Inferior parietal cortex (tissue), 1 donor: ENCODE data around the gene DDX20.

Experiments used
- DNase-seq: peaks from one replicate; pipeline ENCODE4 v3.0.0-alpha.2; 2016; ENCODE audit errors: extremely low spot score

The DDX20 gene, protein sequence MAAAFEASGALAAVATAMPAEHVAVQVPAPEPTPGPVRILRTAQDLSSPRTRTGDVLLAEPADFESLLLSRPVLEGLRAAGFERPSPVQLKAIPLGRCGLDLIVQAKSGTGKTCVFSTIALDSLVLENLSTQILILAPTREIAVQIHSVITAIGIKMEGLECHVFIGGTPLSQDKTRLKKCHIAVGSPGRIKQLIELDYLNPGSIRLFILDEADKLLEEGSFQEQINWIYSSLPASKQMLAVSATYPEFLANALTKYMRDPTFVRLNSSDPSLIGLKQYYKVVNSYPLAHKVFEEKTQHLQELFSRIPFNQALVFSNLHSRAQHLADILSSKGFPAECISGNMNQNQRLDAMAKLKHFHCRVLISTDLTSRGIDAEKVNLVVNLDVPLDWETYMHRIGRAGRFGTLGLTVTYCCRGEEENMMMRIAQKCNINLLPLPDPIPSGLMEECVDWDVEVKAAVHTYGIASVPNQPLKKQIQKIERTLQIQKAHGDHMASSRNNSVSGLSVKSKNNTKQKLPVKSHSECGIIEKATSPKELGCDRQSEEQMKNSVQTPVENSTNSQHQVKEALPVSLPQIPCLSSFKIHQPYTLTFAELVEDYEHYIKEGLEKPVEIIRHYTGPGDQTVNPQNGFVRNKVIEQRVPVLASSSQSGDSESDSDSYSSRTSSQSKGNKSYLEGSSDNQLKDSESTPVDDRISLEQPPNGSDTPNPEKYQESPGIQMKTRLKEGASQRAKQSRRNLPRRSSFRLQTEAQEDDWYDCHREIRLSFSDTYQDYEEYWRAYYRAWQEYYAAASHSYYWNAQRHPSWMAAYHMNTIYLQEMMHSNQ

DNA sequence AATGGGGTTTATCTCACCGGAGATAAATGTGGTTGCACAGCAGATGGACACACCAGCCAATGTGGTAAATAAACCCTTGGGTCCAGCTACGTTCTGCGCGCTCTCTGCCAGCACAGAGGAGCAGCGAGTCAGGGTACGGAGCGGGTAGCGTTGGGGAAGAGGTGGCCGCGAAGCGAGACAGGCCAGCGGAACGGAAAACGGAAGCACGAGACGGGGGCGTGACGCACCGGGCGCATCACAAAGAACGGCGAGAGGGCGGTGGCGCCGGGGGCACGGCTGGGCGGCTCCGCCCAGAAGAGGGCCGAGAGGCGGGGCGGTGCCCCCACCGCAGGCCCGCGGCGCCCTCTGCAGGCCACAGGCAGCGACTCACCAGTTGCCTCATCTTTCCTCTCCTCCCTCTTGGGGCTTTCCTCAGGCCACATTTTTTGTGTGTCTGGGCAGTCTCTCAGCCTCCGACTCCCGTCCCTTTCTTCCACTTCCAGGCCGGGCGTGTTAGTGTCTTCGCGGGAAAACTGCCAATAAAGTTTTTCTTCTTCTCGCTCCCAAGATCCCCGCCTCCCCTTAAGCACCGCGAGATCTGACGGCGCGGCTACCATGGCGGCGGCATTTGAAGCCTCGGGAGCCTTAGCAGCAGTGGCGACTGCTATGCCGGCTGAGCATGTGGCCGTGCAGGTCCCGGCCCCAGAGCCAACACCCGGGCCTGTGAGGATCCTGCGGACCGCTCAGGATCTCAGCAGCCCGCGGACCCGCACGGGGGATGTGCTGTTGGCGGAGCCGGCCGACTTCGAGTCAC lies at the start of gene DDX20:
Gene DDX20, plus strand, starts transcription at position 571 of the 793 bp plus-strand sequence. Its CDS starts 24 bp downstream, at position 595.
- peak; percentile 91 for DNase-seq

DNA sequence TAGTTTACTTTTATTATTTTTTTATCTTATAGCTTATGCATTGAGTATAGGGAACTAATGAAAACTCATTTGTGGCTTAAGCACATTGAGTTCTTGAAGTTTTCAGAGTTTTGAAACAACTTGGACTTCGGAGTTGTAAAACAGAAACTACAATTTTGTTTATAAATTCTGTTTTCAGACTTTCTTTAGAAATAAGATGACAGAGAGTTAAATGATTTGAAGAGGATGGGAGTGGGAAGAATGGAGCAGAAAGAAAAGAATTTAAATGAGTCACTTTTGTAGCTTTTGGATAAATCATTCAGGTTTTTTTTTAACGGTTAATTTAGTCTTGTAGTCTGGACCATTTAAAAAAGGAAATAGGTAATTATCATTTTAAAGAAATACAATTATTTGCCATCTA lies 48.8 kb upstream of the DDX20 start:
- no peak for DNase-seq

DNA sequence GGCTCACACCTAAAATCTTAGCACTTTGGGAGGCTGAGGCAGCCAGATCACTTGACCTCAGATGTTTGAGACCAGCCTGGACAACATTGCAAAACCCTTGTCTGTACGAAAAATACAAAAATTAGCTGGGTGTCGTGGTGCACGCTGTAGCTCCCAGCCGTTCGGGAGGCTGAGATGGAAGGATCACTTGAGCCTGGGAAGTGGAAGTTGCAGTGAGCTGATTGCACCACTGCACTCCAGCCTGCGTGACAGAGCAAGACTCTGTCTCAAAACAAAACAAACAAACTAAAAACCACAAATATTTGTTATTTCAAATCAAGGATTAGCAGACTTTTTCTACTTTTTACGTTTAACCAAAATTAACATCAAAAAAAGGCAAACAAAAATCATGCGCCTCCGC lies 47.8 kb upstream of the DDX20 start:
- no peak for DNase-seq

DNA sequence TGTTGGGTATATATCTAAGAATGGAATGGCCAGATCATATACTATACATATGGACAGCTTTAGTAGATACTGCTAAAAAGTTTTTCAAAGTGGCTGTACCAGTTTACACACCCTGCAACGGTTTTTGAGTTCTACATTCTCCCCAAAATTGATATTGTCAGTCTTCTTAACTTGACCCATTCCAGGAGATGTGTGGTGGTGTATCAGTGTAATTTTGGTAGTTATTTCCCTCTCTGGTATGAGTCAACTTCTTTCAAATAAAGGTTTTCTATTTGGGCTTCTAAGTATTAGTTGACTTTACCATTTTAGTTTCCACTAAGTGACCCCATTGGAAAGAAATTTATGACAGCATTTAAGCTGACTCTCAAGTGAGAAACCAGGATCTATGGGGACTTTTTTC lies 45.7 kb upstream of the DDX20 start:
- DNase-seq = no peak

DNA sequence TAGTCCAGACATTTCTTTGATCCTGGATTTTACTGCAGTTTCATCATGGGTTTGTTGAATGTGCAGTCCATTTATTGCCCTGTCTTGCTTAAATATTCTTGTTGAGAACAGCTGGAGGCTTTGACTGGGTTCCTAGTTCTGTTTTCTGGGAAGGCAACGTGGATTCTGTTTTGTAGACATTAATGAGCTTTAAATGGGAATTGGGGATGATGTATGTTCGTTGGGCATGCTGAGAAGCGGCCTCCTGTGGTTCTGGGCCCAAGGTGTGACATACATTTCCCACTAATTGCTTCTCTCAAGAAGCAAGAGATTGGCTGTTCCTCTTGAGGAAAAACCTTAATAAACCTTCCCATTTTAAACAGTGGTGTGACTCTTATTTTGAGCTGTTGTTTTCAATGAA lies 39.4 kb upstream of the DDX20 start:
- no peak for DNase-seq

DNA sequence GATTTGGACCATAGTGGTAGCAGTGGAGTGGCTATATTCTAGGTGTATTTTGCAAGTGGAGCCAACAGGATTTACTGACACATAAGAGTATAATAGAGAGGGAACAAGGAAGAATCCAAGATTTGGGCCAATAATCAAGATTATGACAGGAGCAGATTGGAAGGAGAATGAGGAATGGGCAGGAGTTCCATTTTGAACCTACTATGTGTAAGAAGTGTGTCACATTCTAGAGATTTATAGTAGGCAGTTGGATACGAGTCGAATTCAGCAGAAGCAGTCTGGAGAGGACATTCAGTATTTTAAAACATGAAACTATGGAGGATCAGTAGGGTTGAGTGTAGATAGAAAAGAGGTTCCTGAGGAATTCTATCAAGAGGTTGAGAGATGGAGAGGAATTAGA lies 38.3 kb upstream of the DDX20 start:
- DNase-seq = no peak

DNA sequence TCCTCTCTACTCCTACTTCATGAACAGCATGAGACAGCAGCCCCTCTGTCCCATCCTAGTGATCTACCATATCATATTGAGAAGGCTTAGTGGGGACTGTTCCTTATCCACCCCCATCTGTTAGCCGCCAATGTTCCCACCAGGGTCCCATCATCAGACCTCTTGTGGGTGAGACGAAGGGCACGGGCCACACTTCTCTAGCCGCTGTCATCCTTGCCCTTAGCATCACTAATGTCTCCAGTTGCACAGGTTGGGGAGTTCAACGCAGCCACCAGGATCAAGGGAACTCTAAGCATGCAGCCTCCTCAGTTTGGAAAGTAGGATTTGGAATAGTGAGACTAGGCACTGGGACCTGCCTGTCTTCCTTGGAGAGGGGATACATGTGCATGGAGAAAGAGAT lies 36.6 kb upstream of the DDX20 start:
- DNase-seq = no peak

DNA sequence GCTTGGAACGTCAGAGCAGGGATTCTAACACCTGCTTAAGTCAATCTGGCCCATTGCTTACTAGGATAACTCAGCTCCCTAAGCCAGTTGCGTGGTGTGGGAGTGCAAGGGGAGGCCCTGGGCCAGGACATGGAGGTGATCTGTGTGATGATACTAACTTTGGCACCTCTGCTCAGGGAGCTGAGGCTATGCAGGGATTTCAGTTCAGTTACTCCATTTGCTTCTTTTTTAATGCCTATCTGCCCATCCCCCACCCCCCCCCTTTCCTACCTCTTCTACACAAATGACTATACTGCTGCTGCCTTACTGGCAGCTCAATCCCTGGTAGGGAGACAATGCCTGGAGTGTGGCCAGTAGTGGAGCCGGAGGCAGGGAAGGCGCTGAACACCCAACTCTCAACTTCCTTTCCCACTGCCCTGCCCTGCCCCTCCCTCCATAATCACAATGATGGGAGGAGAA lies 36.0 kb upstream of the DDX20 start:
- no peak for DNase-seq

DNA sequence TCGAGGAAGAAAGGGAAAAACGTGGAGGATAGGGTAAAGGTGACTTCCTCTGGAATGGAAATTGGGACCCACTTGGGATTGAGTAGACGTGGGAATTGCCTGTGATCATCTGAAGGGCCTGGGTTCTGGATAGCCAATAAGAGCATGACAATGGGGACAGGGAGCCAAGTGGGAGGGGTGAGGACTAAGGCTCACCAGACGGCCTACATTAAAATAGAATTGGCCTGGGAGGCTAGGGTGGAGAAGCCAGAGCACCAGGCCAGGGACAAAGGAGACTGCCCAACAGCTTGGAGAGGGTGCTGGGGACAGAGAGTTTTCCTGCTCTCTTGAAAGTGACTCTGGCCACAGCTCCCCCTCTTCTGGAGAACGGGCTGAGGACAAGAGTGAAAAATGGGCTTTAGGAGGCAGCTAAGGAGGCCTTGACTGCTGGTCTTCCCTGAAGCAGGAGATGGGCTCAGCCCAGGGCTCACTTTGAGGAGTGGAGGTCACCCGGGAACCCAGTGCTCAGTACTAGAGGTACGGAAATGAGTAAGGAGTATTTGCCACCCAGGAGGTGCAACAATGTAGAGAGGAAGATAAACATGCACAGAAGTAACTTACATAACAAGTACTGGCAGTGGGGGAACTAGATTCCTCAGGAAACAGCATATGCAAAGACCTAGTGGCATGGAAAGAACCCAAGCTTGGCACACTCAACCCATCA lies 35.3 kb upstream of the DDX20 start:
- no peak for DNase-seq

DNA sequence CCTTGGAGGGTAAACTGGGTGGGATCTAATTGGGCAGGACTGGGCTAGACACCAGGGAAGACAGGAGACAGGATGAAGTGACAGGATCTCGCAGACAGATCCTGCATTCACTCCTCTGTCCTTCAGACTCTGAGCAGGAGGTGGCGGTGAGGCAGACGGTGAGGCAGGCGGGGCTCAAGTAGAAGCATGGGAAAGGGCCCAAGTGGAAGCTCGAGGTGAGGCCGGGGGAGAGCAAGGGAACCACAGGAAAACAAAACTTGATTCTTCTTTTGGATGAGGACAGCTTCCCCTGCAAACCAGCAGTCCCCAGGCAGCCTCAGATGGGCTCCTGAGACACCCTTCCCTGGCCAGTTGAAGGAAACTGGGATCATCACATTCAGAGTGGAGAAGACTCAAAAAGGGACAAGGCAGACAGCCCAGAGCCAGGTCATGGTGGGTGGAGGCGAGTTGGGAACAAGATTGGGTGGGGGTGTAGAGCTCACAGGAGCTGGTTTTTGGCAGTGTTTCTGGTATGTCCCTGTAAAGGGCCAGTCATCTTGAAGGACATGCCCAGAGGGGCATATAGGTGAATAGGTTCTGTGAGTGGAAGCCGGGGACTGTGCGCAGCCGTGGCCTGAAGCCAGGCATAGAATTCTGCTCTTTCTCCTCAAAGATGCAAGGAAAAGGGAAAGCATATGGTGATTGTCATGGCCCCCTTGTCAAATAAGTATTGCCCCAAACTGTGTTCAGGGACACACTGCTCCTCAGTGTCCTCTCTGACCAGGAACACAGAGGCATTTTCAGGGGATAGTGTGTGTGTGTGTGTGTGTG lies 34.5 kb upstream of the DDX20 start:
- no peak for DNase-seq

DNA sequence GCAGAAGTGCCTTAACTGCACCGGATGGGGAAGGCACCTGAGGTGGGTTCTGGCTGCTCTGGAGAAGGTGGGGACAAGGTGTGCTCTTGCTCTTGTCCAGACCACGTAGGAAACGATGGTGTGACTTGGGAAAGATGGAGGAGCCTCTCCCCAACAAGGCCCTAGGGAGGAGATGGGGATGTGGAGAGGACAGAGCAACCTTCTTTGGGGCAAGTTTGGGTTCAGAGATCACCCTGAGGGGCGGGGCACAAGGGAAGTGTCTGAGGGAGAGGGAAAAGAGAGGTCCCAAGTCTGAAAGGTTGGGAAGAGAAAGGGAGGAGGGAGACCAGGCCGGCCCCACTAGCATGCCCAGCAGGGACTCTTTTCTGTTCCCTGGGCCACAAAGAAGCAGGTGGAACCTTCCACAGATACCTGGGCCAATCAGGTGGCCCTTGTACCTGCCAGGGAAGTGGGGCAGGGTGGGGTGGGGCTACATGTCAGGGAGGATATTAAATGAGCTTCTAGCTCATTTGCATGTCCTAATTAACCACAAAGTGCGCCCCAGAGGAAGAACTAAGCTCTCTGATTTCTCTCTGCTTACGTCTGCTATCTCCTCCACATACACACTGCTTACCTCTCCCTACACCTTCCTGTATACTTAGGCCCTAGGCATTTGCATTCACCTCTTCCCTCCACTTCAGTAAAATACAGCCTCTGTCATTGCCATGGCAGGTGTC lies 32.5 kb upstream of the DDX20 start:
- DNase-seq = no peak

DNA sequence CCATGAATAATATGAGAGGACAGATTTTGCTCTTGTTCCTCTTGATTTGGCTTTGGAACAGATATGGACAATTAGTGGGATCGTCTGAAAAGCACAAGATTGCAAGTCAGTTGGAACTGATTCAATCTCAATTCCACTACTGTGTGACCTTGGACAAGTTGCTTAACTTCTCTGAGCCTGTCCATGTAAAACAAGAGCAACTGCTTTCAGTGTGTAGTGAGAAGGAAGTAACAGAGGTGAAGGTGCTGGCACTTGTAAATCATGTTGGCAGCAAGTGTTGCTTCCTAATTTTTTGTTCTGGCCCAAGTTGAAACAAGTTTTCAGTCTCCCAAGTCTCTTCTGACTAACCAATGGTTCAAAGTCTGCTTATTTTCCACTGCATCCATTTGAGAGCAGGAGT lies 31.8 kb upstream of the DDX20 start:
- no peak for DNase-seq

DNA sequence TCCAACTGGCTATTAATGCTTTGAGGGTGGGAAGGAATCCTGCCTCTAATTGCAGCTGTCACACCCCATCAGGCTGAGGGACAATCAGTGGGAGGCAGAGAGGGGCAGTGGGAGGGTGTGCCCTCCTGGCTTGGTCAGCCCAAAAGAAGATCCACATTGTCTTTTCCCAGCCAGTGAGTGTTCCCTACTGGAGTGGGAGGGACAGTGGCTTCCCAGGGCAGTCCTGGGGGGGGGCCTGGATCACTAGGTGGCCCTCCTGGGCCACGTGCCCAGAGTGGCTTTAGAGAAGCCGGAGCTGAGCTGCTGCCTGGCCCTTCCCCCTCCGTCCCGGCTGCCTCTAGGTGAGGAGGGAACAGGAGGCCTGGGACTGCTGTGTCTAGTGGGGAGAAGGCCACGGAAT lies 30.5 kb upstream of the DDX20 start:
- no peak for DNase-seq

DNA sequence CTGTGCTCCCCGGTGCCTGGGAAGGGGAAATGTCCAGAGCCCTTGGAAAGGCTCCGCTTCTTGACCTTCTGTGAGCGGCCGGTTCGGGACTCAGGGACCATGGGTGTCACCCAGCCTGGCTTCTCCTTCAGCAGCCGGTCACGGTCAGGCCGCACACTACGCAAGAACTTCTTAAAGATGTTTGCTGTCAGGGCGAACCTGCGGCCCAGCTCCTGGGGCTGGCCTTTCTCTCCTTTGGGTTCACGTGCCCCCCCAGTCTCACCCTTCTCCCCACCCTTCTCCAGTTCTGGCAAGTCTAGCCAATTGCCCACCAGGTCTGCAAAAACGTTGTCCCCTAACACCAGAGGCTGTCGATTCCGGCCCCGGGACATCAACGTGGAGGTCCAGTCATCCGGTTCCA lies 28.6 kb upstream of the DDX20 start:
- DNase-seq = no peak

DNA sequence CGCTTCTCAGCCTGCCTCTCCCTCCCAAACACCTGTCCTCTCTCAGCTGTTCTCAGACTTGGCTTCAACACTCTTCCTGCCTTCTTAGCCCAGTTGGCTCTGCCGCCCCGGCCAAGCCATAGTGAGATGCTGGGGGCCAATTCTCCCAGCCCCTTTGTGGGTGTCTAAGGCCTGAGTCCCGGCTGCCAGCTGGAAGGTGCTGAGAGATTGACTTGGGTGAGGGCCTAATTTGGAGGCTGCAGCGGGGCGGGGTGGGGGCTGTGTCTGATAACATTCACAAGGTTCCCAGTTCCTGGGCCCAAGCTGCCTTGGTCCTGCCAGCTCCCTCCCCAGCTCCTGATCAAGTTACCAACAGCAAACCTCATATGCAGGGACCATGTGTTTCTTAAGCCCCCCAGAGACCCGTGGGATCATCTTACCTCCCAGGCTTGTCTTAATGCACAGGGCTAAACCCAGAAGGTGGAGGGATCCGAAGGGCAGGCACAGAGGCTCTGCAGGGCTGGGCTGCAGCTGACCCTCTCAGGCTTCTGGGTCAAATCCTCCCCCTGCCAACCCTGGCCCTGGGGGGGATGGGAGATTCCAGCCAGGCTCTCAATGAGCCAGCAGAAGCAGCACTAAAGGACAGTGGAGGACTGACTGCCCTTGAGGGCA lies 26.3 kb upstream of the DDX20 start:
- no peak for DNase-seq

DNA sequence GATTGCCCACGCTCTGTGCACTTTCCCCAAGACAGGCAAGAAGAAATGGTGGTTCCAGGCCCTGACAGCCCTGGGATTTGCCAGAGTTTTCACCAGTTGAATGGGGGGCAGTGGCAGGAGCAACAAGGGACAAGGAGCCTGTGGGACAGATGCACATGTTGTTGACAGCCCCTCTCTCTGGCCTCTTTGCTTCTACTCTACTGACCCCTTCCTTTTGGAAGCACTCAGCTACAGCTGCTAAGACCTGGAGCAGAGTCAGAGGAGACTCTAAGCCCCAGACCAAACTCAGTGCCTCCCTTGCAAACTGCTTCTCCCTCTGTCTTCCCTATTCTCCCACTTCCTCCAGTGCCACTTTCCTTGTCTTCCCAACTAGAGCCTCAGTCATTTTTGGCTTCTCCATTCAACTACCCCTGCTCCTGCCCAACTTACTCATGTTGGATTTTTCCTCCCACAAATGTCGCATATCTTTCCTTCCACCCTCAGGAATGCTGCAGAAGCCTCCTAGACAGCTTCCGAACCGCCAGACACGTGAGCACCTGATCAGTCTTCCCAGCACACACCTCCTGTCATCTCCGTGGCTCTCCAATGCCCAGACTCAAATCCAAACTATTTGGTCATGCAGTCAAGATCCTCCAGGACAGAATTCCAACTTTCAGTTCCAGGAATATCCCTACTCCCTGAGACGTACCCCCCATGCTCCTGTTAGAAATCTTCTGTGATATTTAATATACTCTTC lies 25.6 kb upstream of the DDX20 start:
- DNase-seq = no peak

DNA sequence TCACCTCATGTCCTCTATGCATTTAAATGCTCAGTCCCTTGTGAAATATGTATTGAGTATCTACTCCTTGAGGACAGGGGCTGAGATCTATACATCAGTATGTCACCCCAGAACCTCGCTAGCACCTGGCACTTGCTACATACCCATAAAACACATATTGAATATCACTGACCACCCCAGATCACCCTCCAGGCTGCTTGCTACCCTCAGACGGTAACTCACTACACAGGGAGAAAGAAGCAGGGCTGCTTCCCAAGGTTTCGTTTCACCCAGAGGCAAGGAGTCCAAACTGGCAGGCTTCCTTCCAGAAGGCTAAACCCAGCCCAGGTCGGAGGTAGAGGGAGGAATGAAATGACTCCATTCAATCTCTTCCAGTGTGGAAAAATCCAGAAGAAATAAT lies 25.0 kb upstream of the DDX20 start:
- DNase-seq = no peak

DNA sequence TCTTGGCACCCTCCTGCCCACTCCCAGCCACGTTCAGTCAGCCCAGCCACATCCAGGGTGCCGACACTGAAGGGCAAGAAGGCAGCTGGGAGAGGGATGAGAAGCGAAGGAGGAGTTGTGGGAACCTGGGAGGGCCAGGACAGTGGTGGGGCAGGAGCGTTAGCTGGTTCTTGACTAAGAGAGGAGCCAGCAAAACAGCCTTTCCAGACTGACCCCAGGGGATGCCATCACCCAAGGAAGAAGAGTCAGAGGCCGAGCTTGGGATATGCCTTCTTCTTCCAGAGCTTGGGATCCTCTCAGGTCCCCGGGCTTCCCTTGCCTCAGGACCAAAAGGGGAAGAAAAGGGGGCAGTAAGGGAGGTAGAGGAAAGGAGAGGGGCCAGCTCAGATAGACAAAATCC lies 23.7 kb upstream of the DDX20 start:
- DNase-seq = no peak

DNA sequence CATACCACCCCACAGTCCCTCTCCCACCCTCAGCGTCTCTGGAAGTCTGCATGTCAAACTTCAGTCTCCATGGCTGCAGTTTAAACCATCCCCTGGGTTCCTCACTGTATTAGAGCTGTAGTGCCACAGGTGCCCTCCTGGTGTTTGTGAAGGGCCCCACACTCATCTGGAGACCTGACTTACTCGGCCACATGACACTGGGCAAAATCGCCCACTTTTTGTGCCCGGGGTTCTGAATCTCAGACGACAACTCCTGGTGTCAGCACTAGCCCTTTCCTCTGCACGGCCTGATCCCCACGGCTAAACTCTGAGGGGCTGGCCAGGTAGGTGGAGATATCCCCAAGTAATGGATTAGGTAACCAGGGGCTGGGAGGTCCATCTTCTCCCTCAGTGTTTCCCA lies 23.0 kb upstream of the DDX20 start:
- DNase-seq = no peak
